ENCODE data around the gene RAB3IP. TPM values are rescaled to one million over a fixed set of nuclear protein-coding genes. Genes with fewer than 3 reads are reported as not detected.

Gene RAB3IP
- total and polyA plus RNA-seq, 2 of the 4 experiments (the other 2 are of a cell fraction), result 1.5 to 2.7 TPM

- H3K79me1 ChIP-seq (ENCODE audit: low read depth in 1 of 2, low read length in 2 of 2), result no peaks in the 10 kb centered on the region
- no peak overlapping the region for H2AK5ac ChIP-seq (ENCODE audit: low read depth, low read length)
- no peak for ATAC-seq (ENCODE audit: low read depth)
- no peak overlapping the region for H3K56ac ChIP-seq (ENCODE audit: extremely low read depth, insufficient read depth, low read length)
- dilution Hi-C loops (cut with HindIII; ENCODE audit: low sequenced_read_pairs, unreplicated experiment) (no loop called here), in situ Hi-C loops (cut with MboI; ENCODE audit: low sequenced_read_pairs) (no loop called here), intact Hi-C loops (cut with micrococcal nuclease) (no loop called here)
- ChIA-PET CTCF (no interaction called here), POLR2A (ENCODE audit: unreplicated experiment) (no interaction called here)
- H3K14ac ChIP-seq (replicated peaks; ENCODE audit: low read depth, low read length), result no peak overlapping the region
- H3K27ac ChIP-seq (ENCODE audit: insufficient read depth, low read length), result no peak overlapping the region
- no peaks in the 10 kb centered on the region for H3K4me1 ChIP-seq (ENCODE audit: control insufficient read depth, insufficient read depth, low read length)
- no peak overlapping the region for H3K4me3 ChIP-seq (ENCODE audit: insufficient read depth, low read depth, low read length)
- no peaks in the 10 kb centered on the region; the same call in 1 of the 2 replicates for H3K27me3 ChIP-seq (ENCODE audit: control insufficient read depth, insufficient read depth, low read length)
- no peak overlapping the region for H2AFZ ChIP-seq (replicated peaks; ENCODE audit: low read length, poor library complexity)
- no peak overlapping the region for H3K4me2 ChIP-seq (ENCODE audit: low read depth, low read length)
- no peaks in the 10 kb centered on the region for H3K9me3 ChIP-seq (ENCODE audit: control insufficient read depth, insufficient read depth, low read length)
- no peak overlapping the region for H2BK15ac ChIP-seq (ENCODE audit: low read depth, low read length)
- BruUV-seq (replicated peaks), result no TSS peak
- H3K23ac ChIP-seq (ENCODE audit: low read depth, low read length), result no peak overlapping the region
- no peak for DNase-seq
- H2AK9ac ChIP-seq (replicated peaks; ENCODE audit: low read depth, low read length, poor library complexity), result no peak overlapping the region
- no peak overlapping the region for H4K91ac ChIP-seq (ENCODE audit: insufficient read depth, low read depth, low read length)
- no peak overlapping the region for H3K18ac ChIP-seq (ENCODE audit: low read depth, low read length)
- no CpG with 5 or more reads among the region's 1 CpG for WGBS, 2 experiments (ENCODE audit: extremely low coverage in 2 of 2, insufficient read length in 1 of 2)
- no peaks in the 10 kb centered on the region for H4K20me1 ChIP-seq (ENCODE audit: insufficient read depth, low read length)
- no peak overlapping the region for H3K4ac ChIP-seq (ENCODE audit: low read depth, low read length)
- H3K36me3 ChIP-seq (ENCODE audit: control insufficient read depth, insufficient read depth, low read length), result no peaks in the 10 kb centered on the region
- no peak overlapping the region for H2BK20ac ChIP-seq (ENCODE audit: low read depth, low read length)
- H4K5ac ChIP-seq (ENCODE audit: low read depth, low read length), result no peak overlapping the region
- H3K9me1 ChIP-seq (ENCODE audit: insufficient read depth, low read length), result no peaks in the 10 kb centered on the region
- no peak overlapping the region for H2BK5ac ChIP-seq (ENCODE audit: low read depth, low read length, poor library complexity, severe bottlenecking)
- H3K9ac ChIP-seq (ENCODE audit: low read depth, low read length), result no peak overlapping the region
- H4K8ac ChIP-seq (ENCODE audit: low read depth in 2 of 2, low read length in 2 of 2), result no peak overlapping the region
- TF ChIP-seq RCOR1 (IDR thresholded peaks at IDR 0.05; ENCODE audit: insufficient replicate concordance, low read length) (no peak), MAZ (IDR thresholded peaks at IDR 0.05; ENCODE audit: borderline replicate concordance, low read depth, low read length) (no peak), MAFK (IDR thresholded peaks at IDR 0.05; ENCODE audit: low read depth, low read length) (peak; percentile 40), CTCF (conservative IDR thresholded peaks at IDR 0.05; ENCODE audit: low read depth, low read length) (no peak)
- H2BK120ac ChIP-seq (ENCODE audit: low read depth, low read length), result no peak overlapping the region
Measured at GRCh38 chr12:69704357-69704756, 34.3 kb upstream of the RAB3IP start.
